Omental fat pad (tissue), 4 donors: Measurements from ENCODE around the gene MTAP. TPM values are rescaled to one million over a fixed set of nuclear protein-coding genes. Genes with fewer than 3 reads are reported as not detected.
A peak's percentile ranks its signal among the peaks of the same experiment; 100 is the strongest.

Source experiments
- ATAC-seq: fragments of 150-250 bp; one replicate; pipeline ENCODE4 v1.9.1; 2016; ENCODE audit warnings: mild to moderate bottlenecking, moderate library complexity; ENCODE audit not compliant: low FRiP score
- DNase-seq: peaks from one replicate; pipeline ENCODE4 v3.0.0-alpha.2; 2019; ENCODE audit warnings: low spot score
- total RNA-seq, 4 donors: library from RNA; depleted of rRNA; stranded (reverse); fragments of >200 nt; gene quantifications; one replicate each; pipeline ENCODE4 v1.1.0, GENCODE V29; 2016
- TF ChIP-seq, protein P1 (sequence below), 3 donors: fragments of 450-650 bp; IDR thresholded peaks; one replicate each; pipeline ENCODE4 v1.5.1; 2016 to 2017; ENCODE audit warnings: antibody characterized with exemption in 3 of 3, mild to moderate bottlenecking in 3 of 3, moderate library complexity in 2 of 3

Gene MTAP
- total RNA-seq, 4 donors from 2014 or later, result 22.2 to 27.0 (median 25.4) TPM

DNA sequence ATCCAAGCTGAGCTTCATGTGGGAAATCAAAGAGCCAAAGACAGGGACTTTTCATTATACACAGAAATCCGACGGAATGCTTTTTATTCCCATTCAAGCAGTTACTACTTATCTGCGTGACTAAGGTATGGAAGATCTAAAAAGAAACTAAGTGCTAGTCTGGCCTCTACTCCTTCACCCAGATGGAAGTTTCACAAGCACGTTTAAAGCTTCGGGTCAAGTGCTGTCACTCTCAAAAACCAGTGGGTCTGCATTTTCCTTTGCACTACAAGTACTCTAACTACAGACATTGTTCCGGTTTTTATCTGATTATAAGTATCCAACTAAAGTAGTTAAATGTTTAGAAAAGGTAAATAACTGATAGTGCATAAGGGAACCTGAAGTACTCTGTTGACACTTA is 13.7 kb upstream of the MTAP start:
- DNase-seq (no peak), ATAC-seq (no peak)
- TF ChIP-seq, protein P1, sequence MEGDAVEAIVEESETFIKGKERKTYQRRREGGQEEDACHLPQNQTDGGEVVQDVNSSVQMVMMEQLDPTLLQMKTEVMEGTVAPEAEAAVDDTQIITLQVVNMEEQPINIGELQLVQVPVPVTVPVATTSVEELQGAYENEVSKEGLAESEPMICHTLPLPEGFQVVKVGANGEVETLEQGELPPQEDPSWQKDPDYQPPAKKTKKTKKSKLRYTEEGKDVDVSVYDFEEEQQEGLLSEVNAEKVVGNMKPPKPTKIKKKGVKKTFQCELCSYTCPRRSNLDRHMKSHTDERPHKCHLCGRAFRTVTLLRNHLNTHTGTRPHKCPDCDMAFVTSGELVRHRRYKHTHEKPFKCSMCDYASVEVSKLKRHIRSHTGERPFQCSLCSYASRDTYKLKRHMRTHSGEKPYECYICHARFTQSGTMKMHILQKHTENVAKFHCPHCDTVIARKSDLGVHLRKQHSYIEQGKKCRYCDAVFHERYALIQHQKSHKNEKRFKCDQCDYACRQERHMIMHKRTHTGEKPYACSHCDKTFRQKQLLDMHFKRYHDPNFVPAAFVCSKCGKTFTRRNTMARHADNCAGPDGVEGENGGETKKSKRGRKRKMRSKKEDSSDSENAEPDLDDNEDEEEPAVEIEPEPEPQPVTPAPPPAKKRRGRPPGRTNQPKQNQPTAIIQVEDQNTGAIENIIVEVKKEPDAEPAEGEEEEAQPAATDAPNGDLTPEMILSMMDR (IDR thresholded peaks at IDR 0.05), result no peak

DNA sequence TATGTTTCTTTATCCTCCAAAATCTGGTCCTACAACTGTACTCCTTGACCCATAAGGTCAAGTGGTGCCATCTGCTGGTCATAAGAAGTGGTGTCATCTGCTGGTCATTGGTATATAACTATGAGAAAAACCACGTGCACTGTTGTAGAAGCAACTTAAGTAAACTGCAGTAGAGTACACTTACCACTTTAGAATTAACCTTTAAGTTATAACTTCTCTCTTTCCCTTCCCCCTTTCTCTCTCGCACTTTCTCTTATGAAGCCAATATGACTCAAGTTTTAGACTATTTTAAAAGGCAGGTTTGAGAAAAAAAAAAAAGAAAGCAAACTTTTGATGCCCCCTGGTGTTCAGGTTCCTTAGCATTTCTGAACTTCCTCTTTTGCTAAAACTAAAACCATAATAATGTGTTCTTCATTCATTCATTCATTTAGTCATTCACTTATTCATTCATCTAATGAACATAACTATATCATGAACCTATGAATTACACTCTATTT is 12.8 kb upstream of the MTAP start:
- TF ChIP-seq, protein P1 (IDR thresholded peaks at IDR 0.05), result peak in 2 of 3 donors; percentile 20 to 80
- DNase-seq, result no peak
- ATAC-seq, result peak; percentile 69

DNA sequence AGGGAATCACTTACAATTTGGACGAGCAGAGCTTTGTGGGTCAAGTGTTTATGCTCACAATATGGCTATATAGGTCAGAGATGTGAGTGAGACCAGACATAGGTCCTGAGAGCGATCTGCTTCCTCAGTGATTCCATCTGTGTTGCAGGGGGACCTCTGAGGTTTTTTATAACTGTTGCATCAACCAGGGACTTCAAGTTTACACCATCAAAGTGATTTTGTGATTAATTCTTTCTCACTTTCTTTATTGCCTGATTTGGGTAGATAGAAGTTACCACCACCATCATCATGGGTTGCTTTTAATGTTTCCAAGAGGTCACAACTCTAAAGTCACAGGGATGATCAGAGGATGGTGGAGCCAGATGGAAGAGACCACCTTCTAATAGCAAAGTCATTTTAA is 7.0 kb upstream of the MTAP start:
- TF ChIP-seq, protein P1 (IDR thresholded peaks at IDR 0.05), result no peak
- DNase-seq (no peak), ATAC-seq (no peak)

DNA sequence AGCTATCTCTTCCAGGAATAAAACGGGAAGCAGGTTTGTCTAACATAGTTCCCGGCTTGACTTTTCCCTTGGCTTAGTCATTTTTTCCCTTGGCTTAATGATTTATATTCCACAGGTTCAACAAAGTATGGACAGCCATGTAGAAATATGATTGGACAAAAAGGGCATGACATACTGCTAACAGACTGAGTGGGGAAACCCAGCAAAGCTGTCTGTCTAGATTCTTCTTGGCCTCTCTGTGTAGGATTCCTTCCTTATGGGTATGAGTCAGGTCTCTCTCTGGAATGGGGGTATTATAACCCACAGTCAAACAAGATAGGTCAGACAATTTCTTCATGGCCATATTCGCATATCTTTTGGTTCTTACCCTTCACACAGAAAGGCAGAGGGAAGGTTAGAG is 5.7 kb upstream of the MTAP start:
- ATAC-seq (no peak), DNase-seq (no peak)
- TF ChIP-seq, protein P1 (IDR thresholded peaks at IDR 0.05), result no peak

DNA sequence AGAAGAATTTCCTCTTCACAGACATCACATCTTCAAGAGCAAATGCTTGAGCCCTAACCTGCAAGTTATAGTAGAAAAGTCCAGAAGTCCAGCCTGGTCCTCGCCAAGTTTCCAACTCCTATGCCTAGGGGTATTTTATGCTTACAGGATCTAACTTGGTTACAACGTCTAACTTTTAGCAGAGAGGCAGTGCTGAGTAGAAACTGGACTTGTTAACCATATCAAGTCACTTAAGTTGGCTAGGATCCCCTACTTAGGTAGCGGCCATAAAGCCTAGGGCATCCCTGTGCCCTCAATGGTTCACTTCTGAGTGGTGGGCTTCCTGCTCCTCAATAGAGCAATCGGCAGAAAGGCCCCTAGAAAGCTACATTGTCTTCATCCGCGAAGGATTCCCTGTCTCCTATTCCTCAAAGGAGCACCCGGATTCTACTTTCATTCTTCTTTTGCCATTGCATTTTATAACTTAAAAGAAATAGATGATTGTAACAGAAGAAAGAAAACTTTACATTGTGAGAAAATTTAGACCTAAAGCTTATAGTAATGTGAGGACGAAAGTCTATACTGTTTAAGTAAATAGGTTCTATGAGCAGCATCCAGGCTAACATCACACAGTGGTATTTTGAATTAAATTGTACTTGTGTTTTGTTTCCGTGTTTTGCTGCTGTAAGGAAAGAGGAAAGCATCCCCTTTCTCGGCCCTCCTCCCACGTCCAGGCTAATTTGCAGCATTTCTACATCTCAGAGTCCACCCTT is 1.3 kb upstream of the MTAP start:
- TF ChIP-seq, protein P1 (IDR thresholded peaks at IDR 0.05), result no peak
- DNase-seq (no peak), ATAC-seq (no peak)

DNA sequence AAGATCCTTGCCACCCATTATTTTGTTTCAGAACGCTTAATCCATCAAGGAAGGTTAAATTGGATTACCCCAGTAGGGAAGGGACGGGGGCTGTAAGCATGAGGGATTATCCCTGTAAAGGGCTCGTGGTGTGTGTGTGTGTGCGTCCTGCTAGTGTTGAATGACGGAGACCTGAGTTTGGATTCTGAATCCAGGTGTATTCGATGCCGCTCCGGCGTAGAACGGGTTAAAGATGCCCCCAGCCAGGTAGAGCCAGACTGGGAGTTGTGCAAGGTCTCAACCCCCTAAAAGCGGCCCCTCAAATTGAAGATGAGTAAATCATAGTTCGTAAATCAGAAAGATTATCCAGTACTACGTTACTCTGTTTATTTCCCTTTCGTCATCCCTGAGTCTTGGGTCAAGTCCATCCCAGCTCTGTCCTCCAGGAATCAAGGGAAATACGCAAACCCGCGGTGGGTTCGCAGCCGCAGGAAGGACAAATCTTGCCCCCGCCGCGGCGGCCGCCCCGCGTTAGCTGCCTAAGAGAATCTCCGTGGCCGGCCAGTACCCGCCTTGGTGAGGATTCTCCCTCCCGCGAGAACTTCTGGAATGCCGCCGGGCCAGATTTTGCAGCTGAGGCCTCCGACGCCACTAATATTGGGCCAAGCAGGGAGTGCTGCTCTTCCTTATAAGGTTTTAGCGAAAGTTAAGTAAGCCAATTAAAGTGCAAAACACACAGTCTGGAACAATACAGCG is 586 bp upstream of the MTAP start:
- peak; percentile 43 for DNase-seq
- TF ChIP-seq, protein P1 (IDR thresholded peaks at IDR 0.05), result no peak

More for the DNA sequence above, 586 bp upstream of the MTAP start:
- peak; percentile 48 for ATAC-seq
